GM18868 (cell line): Measurements from ENCODE around the gene TDP1.

Experiments
- ATAC-seq: cut with Tn5 transposase; IDR thresholded peaks from one replicate; pipeline ENCODE4 v1.9.1; 2021; ENCODE audit warnings: mild to moderate bottlenecking, moderate library complexity; ENCODE audit not compliant: unreplicated experiment

The TDP1 gene

GRCh38 chr14:89955745-89956660 lies at the start of gene TDP1:
Gene TDP1, plus strand, starts transcription at chr14:89955927. Its CDS starts 7,188 bp downstream, at chr14:89963115.
- peak; percentile 65 for ATAC-seq

DNA sequence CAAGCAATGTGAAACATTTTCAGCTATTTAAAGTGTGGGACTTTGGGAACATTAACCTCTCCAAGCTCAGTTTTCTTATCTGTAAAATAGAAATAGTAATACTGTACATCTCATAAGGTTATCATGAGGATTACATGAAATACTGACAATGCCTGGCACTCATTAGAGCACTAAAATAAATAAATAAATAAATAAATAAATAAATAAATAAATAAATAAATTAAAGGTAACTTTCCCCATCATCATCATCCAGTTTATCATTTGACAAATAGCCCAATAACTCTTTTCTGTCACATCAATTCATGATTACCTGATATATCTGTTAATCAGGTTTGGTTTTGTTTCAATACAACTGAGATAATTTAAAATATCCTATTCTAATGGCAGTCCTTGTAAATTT lies 49.7 kb upstream of the TDP1 start:
- ATAC-seq = no peak

DNA sequence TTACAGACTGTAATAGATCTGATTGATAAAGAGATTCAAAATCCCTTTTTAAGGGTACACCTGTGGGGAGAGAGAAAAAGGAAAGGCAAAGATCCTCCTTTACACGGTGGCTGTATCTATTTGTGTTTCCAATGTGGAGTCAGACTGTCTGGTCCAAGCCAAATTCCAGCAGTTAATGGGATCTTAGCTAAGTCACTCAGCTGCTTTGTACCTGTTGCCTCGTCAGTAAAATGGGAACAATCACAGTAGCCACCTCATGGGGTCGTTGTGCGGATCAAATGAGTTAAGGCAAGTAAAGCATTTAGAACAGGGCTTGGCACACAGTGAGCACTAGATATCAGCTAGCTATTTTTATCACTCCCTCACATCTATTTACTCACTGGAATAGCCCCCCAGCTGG lies 48.1 kb upstream of the TDP1 start:
- no peak for ATAC-seq

DNA sequence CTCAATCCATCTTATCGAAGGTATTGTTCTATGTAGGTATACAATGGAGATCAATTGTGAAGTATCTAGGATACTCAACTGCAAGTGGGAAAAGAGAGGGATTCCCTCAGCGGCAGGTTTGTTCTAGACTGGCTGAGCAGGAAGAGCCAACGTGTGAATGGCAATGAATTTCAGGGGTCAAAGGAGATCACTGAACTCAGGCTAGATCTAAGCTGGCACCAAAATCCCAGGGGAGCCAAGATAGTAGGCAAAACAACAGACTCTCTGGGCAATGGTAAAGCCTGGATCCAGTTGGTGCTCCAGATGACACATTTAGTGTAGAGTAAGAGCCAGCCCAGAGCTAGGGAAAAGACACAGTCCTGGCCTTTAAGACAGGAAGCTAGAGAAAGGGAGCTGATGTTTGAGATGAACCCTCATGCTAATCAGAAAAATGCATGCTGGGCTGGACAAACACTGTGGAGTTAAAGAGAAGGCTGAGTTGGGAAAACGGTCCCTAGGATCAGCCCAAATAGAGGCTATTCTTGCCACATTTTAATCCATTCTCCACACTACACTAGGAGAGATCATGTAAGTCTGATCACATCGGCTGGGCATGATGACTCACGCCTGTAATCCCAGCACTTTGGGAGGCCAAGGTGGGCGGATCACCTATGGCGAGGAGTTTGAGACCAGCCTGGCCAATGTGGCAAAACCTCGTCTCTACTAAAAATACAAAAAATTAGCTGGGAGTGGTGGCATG lies 46.8 kb upstream of the TDP1 start:
- ATAC-seq = no peak

DNA sequence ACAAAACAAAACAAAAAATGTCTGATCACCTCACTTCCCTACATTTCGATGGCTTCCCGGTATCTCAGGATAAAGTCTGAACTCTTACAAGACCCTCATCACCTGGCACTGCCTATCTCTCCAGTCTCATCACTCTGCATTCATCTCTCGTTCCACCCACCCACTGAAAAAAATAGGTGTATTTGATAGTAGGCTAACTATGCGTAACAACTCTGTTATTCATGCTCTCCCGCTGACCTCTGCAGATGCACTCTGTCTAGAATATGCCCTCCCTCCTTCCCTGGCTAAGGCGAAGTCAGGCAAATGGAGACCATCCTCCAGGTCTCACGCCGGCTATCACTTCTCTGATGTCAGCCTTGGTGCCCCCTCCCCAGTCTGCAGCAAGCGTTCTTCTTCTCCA lies 46.1 kb upstream of the TDP1 start:
- ATAC-seq = no peak

DNA sequence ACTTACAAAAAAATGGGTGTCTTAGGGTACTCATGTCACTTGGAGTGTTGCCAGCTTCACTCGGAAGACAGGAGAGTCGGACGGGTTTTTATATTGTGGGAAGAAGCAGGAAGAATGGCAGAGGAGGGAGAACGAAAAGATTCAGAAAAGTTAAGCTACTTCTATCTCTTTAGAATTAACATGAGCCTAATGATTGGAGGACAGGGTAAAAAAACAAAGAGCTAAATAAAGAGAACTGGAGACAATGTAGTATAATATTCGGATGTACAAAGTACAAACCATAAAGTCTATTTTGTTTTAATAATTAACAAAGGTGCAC lies 45.1 kb upstream of the TDP1 start:
- ATAC-seq = no peak

GRCh38 chr14:89911010-89911919 lies 44.5 kb upstream of the TDP1 start:
- ATAC-seq = peak; percentile 57

DNA sequence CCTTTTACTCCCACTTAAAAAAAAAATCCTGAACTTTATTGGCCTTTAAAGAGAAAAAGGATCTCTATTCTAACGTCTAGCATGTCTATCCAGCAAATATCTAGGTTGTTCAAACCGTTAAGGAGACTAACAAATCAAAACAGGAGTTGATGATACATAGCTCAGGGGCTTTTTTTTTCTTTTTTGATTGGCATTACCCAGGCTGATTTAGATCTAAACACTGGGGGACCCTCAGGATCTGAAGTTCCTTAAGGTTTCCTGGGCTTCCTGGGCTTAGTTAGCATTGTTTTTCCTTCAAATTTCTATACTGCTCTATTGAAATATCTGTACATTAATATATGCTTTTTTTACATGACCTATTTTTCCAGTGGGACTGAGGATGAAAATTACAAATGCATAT lies 43.5 kb upstream of the TDP1 start:
- no peak for ATAC-seq

GRCh38 chr14:89912667-89913211 lies 43.0 kb upstream of the TDP1 start:
- no peak for ATAC-seq

- ATAC-seq = peak; percentile 56
Measured at GRCh38 chr14:89915114-89915878, 40.4 kb upstream of the TDP1 start.

DNA sequence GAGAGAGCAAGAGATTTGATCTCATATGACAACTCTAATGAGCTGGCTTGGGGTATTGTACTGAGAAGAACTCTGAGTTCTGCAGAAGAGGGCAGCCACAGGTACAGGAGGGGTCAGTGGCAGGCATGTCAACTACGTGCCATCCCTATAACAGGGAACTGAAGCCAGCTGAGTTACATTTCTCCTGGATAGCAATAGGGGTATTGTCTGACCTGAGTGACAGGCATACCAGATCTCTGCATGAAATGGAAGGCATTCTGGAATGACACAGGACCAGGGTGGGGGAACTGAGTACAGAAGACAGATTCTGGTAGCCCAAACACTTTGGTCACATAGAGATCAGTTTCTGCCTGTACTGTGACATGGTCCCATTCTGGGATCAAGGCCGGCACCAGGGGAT lies 37.0 kb upstream of the TDP1 start:
- no peak for ATAC-seq

GRCh38 chr14:89920056-89920455 lies 35.7 kb upstream of the TDP1 start:
- no peak for ATAC-seq

DNA sequence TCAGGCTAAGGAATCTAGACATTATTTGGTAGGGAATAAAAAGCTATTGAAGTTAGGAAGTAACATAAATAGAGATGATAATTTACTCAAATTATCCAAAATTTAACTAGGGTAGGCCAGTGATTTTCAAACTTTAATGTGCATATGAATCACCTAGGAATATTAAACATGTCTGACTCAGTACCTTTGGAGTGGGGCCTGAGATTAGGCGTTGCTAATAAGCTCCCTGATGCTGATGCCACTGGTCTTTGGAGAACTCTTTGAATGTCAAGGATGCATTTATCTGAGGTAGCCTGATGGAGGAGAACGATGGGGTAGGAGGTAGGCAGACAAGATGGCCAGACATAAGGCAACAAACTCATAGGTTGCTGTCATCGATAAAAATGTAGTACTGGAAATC lies 34.4 kb upstream of the TDP1 start:
- ATAC-seq = no peak

GRCh38 chr14:89922031-89922907 lies 33.5 kb upstream of the TDP1 start:
- ATAC-seq = no peak

- no peak for ATAC-seq
Measured at GRCh38 chr14:89924268-89924667, 31.5 kb upstream of the TDP1 start.

DNA sequence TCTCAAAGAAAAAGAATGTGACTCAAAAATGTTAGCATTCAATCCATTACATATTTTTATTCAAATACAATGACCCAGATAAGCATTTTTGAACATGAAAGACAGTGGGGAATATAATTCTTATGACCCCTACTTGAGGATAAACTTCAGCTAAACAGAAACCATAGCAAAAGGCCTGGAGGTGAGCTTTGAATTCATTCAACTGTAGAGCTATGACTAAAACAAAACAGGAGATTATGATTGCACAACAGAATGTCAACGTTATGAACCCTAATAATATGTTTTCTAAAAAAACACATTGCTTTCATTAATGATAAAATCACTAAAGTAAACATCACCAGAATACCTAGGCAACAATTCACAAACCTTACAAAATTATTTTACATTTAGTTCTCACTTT lies 29.0 kb upstream of the TDP1 start:
- ATAC-seq = no peak

DNA sequence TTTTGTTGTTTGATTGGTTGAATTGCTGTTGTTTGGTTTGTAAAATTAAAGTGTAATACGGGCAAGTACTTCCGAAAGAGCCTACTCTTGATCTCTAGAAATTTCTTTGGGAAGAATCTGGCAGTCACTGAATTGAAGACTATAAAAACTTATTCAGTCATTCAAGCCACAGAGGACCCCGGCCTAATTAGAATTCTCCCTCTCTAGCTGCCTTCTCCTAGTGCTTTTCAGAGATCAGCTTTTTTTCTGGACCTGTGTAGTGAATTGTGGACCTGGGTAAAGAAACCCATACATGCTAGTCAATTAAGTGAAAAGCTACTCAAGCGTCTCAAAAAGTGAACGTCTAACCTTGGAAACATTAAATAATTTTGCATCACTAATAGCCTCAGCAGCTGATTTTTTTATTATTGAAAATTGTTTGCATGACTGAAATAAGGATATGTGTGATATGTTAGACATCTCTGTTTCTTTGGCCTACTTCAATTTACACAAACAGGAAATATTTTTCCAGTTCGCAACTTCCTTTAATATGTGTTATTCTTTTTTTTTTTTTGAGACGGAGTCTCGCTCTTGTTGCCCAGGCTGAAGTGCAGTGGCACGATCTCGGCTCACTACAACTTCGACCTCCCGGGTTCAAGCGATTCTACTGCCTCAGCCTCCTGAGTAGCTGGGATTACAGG lies 28.4 kb upstream of the TDP1 start:
- no peak for ATAC-seq

DNA sequence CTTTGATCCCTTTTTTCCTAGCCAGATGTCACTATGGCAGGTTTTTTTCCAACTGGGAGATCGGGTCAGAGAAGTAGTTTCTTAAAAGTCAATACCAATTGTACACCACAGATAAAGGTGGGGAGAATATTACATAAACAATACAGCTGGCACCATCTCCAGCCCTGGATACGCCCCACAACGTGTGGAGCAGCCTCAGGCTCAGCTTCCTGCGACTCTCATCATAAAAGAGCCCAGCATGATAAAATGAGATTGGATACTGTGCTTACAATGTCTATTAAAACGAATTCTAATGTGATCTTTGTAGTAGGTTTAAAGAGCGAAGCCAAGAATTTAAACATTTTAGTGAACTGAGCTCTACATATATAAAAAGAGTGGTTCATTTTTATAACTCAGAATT lies 22.7 kb upstream of the TDP1 start:
- ATAC-seq = no peak
